KG1 (cell line): ENCODE measurements around the gene LRP1B.

Experiments
- DNase-seq: peaks from one replicate; lab custom pipeline; 2025; lab: John Stamatoyannopoulos, UW

The LRP1B gene

DNA sequence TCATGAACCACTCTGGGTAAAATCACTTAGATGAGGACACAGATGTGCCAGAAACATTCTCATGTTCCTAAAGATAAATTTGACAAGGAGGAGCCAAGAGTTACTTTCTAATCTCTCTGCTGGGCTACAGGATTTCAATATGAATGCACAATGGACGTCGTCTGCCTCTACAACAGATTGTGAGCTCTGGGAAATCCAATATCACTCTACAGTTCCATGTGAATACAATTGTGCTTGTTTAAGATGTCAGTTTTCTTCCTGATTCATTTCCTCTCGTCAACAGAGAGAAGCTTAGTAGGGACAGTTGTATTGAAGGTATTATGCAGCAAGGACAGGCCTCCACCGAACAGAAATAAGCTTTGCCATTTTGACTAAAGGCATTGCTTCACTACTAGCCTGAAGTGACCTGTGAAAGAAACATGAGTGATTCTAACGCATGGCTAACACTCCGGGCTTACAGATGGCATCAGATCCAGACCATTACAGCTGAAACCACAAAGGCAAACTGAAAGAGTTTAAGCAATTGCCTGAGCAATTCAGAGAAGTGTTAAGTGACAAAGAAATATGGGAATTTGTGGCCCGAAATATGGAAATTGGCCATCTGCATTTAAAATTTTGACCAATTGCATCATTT, 1591.5 kb downstream of the LRP1B start:
- DNase-seq, result no peak

DNA sequence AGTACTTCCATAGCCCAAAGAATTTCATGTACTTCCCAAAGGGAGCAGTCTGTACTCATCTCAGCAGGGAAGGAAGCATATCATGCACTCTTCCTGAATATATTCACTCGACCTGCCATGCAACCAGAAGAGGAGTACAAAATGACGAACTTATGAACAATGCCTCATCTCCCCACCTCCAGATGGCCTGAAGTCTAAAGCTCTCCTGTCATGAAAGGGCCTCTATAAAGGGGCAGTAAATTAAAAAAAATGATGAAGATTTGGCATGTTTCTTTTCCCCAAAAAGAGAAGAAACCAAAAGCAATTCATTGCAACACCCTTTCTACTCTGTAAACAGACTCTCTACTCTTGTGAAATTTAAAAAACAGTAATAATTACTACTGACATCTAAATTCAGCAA, 1601.1 kb downstream of the LRP1B start:
- no peak for DNase-seq

DNA sequence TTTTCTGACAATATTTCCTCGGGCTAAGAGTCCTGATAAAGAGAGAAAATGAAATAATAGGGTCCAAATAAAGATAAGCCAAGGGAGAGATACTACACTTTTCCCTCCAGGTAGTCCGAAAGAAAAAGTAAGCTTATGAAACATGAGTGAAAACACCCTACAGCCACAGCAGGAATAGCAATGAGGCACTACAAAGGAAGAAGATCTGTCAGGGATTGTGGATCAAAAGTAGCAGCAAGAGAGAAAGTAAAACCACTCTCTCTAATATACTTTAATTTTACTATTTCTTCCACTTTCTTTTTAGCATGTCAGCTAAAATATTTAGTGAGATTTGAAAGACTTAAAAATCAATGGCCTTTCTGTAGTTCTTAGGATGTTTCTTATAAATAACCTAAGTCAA, 1601.8 kb downstream of the LRP1B start:
- DNase-seq, result no peak

DNA sequence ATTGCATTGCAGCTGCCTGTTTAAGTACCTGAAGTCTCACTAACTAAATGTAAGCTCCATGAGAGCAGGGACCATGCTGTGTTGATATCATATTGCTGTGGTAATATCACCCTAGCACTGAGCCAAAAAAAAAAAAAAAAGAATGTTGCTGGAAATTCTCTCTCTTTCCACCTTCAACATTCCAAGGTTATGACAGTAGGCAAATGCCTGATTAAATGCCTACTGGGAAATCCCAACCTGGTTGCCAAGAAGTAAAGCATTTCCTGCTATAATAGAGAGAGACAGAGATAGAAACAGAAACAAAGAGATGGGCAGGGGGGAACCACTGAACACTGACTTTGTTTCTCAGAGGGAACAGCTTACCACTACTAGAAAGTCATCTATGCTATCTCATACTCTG, 1604.2 kb downstream of the LRP1B start:
- DNase-seq, result no peak

DNA sequence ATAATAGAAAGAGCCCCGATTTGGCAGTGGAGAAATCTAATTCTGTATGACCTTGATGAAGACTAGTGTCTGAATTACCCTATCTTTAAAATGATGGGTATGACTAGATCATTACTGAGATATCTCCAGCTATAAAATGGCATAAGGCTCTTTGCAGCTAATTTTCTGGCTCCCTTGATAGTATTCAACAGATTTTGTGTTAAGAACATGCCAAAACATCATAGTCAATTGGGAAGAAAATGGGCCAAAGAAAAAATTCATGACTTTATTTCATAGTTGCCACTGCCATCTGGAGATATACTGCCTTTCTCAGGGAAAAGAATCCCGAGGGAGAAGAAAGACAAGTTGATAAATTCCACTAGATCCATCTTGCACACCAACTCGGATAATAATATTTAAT, 1618.7 kb downstream of the LRP1B start:
- DNase-seq, result no peak

DNA sequence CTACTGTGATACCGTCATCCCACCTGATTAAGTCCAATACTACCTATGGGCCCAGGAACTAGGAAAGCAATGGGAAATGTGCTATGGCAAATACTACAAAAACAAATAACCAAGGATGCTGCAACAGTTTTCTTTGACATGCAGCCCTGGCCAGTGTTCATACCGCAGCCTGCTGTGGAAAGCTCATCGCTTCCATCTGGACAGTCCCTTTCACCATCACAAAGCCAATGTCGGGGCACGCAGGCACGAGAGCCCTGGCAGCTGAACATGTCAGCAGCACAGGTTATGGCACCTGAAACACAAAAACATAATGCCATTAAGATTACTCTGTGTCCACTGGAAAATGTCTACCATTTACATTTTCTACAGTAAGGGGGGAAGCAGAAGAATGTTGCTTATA, 1621.1 kb downstream of the LRP1B start:
- DNase-seq, result no peak

DNA sequence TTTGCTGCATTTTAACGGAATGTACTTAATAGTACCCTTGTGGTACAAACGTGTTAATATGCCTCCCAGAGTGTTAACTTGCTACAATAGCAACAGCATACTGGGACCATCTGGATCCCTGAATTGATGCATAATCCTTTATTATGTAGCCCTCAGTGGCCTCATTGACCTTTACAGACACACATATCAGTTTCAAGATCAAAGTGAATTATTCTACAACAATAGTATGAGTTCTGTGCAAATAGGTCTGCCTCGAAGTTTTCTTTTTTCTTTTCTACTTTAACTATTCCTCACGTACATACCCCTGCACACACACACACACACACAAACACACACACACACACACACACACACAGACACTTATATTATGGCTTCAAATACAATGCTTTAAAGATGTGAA, 1622.1 kb downstream of the LRP1B start:
- no peak for DNase-seq

DNA sequence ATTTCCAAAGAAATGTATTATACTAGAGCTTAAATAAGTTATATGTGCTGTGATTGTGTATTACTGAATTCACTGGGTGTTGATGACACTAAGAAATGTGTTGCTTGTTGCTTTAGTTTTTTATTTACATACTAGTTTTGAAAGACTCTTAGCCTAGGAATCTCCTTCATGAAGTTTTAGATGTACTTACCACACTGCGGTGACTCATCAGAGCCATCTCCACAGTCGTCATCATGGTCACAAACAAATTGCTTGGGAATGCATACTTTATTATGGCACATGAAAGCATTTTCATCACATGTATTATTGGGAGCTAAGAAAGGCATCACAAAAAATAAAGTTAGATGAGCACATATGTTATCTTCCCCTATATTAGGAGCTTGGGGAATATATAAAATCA, 1624.2 kb downstream of the LRP1B start:
- DNase-seq, result no peak

DNA sequence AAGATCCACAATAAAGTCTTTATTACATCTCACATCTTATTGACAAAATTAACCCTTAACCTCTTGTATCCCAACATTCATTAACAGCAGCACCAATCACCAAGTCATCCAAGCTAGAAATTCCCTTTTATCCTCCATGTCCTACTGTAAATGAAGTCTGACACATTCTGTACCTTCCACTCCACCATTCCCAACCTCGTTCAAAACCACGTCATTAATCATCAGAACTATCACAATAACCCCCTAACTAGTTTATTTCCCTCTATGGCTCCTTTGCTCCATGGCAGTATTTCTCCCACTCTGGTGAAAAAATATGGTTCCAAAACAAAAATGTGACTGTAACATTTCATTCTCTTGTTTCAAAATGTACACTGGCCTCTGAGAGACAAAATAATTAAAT, 1626.2 kb downstream of the LRP1B start:
- DNase-seq, result no peak

DNA sequence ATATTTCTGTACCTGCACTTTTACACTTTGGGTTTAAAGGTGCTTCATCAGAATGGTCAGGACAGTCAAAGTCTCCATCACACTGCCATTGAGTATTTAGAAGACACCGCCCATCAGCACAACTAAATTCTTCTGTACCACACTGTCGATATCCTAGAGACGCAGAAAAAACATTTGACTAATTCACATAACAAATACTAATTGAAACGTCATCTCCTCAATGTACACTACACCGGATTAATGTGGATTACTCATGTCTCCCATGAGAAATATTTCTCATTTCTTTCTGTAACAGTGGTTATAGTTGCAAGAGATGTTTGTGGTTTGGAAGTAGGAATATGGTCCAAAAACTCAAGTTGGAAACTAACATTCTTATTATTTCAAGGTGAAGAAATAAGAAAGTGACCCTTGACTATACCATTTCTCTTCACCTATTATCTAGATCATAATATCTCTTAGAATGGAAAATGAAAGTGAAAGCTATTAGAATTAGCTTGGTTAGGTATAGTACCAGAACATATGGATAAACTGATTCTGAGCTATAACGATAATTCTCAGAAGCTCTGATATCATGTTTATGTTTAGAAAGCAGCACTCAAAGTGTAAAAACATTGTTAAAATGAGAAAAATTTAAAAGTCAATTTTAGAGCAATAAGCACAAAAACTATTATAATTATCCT, 1627.7 kb downstream of the LRP1B start:
- no peak for DNase-seq

DNA sequence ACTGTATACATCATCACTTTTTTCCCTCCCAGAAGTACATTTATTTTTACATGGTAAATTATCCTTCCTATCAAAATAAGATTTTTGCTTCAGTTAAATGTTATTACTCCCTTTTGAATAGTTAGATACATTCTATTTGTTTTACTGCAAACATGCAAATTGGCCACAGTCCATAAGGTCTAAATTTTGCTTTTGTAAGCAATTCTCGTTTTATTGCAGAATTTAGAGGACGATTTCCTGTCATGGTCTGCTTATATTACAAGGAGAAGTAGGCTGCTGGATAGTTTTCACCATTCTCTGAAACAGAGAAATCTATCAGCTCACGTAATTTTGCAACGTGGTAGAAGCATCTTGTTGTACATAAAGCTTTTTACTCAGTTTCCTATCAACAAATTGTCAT, 1632.5 kb downstream of the LRP1B start:
- DNase-seq, result no peak

DNA sequence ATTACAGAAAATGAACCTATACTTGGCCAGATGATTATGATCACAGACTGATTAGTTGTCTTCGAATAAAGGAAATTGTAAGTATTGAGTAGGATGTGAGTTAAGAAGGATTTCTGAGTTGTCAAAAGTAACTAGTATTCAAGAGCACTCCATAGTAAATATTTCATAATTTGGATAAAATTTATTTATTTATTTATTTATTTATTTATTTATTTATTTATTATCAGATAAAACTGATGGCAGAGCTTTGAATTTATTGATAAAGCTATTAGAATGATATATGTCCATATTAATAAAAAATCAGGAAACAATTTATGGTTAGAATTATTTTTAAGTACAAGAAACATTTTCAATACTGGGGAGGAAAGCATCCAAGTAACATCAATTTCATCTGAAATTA, 1634.1 kb downstream of the LRP1B start:
- DNase-seq, result no peak

DNA sequence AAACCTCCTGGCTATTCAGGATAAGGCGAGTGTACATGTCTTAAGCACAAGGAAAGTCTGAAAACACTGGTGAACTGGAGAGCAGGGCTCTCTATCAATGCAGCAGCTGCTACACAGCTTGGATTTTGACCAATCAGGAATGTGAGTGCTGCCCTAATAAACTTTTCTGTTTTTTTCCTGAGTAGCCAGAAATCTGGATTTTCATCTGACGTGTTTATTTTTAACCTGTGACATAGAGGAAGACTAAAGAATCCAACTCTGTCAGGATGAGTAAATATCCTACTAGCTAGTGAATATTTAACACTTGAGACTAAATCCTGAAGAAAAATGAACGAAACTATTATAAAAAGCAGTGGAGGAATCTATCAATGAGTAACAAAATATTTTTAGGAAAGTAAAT, 1638.9 kb downstream of the LRP1B start:
- DNase-seq, result no peak

DNA sequence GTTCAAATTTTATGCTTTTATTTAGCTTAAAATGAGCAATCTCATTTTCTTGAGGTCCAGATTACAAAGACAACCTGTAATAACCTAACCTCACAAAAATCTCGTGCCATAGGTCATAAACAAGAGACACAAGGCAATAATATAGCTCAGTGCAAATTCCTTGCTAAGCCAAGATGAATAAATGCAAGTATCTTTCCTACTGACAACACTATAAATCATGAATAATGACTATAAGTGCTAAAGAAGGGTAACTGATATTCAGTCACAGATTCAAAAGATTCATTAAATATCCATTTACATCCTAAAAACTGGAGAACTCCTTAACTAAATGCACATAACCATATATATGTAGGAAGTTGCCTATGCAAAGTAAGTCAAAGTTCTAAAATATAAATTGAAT, 1641.6 kb downstream of the LRP1B start:
- no peak for DNase-seq

DNA sequence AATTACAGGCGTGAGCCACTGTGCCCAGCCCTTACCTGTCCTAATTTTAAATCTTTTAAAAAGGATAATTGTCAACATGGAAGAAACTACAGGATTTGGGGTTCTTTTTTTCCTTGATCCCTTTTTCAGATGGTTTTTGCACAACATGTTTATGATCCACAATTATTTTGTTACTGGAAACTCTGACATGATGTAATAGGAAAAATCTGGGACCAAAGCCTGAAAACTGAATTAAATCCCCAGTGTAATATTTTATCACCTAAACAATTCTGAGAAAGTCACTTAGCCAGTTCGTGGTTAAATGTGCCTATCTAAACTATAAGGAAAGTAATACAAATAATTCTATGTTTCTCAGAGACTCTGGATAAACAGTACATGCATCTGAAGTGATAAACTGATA, 1649.7 kb downstream of the LRP1B start:
- no peak for DNase-seq

DNA sequence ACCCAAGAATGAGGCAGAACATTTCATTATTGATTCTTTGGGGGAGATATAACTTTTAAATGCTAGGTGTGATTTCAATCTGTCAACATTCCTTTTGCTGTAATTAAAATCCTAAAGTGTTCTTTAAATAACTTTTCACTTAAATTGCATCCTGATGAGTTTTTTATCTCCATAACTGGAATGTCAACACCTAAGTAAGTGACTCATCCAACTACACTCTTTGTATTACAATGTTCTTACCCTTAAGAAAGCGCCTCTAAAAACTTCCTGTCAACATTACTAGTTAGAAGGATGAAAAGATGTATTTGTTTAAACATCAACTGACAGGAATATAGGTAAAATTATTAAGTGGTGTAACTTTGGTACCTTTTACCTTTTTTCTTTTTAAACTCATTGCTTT, 1657.0 kb downstream of the LRP1B start:
- DNase-seq, result no peak

DNA sequence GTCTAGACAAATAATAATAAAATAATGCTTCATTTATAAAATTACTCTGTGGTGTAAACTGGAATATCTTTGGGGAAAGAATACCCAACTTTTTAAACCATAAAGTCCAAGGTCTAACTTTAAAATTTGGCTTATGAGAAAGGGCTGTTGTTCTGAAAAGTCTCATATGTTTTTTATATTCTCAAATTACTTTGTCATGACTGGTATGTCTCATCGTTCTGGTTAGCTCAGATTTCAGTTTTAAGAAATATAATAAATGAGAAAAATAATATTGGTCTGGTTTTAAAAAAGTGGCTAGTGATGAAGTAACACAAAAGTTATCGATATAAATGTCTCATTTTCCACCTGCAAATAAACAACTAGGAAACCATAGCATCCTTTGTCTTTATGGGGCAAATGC, 1658.1 kb downstream of the LRP1B start:
- no peak for DNase-seq

DNA sequence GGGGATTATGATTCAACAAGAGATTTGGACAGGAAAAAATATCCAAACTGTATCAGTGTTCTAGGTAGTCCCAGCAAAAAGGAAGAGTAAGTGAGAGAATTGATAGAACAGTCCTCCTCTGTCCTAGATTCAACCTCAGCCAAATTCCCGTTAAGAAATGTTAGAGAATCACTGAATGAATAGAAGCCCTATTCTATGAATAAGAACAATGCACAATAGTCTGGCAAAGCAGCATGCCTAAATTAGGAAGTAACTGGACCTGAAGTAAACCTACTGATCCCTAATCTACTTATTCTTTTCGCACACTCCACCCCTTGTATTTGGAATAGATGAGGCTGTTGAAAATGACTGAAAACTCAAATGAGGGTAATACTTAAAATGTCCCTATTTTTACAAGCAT, 1665.5 kb downstream of the LRP1B start:
- no peak for DNase-seq

DNA sequence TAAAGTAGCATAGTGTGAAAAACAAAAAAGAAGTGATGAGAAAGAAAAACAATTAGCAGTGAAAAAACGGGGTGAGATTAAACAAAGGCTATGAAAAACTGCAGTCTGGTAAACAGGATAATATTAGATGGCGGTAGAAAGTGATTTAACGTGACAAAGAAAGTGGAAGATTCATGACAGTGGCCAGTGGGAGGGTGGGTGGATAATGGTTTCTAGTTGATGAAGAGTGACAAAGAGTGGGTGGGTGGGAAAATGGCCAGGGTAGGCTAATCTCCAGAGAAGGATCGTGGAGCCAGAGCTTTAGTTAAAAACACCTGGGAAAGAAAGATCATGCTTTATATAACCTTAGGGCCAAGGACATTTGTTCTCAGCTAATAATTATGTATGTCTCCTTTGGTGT, 1667.8 kb downstream of the LRP1B start:
- DNase-seq, result no peak

DNA sequence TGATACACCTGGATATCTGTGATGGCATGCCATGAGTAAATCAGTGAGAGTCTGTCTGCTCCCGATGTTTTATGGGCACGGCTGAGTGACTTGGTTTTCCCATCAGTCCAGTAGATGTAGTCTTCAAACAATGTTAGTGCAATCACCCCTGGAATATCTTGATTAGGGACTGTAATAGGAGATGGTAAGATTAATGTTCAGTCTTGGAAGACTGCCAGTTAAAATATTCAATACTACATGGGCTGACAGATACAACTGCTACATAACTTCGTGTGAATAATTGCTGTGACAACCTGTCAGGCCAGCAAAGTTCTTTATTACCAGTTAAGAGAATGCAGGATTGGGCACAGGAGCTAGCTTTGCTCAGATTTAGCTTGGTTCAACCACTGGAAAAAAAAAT, 1673.3 kb downstream of the LRP1B start:
- no peak for DNase-seq

DNA sequence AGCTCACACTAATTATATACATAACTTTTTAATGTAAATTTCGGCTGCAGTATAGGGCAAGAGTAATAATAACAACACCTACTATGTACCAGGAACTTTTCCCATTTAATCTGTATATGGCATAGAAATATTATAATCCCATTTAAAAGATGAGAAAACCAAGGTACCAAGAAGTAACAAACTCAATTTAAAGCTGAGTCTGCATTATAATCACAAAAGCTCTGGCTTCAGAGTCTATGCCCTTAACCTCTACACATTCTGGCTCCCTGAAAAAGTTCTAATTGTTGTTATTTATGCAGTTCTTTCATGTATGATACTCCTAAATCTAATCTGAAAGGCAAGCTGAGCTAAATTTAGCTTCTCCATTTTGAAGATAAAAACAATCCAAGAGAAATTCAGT, 1675.5 kb downstream of the LRP1B start:
- no peak for DNase-seq

DNA sequence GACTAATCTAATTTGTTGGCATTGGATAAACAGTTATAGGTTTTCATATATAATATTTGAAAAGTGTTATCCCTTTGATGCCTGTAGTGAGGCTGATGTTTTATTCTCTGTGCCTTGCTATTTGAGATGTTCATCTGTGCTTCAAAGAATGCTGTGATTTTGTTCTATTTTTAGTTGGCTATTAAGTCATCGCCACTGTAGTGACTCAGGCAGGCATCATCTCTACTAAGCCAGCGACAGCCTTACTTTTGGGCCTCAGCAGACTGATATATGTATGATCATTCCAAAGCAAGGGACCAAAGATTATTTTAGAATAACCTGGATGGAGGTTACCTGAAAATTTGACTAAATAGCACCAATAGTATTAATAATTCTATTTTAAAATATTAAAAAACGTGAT, 1676.1 kb downstream of the LRP1B start:
- no peak for DNase-seq

DNA sequence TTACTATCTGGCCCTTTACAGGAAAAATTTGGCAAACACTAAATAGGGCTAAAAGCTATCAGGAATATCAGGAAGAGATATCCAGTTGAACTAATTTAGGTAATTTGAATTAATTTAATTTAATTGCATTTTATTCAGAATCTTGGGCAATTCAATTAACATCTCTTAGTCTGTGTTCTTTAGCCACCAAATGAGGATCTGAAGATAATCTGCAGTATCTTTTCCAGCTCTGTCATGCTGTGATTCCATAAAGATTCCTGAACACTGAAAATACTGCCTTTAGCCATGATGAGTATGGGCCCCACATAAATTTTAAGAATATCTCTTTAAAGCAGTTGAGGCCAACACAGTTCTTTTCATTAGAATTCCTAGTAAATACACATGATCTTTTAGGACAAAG, 1679.5 kb downstream of the LRP1B start:
- no peak for DNase-seq

DNA sequence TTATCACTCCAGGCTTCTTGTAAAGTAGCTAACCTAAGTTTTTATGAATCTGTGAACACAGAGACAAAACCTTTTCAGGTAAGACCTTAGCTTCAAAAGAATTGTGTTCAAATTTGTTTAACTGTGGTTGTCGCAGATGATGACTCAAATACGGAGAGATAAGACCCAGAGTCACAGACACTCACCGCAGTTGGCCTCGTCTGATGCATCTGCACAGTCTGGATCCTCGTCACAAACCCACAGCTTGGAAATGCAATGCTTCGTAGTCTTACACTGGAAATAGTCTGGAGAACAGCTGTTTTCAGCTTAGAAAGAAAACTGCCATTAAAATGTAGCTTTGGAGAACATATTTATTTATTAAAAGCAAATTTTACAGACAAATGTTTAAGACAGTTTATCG, 1688.5 kb downstream of the LRP1B start:
- DNase-seq, result no peak
